ENCODE measurements around the gene DDTL. TPM values are rescaled to one million over a fixed set of nuclear protein-coding genes. Genes with fewer than 3 reads are reported as not detected.
"Not testable (repeated sequence)": the region's sequence is repeated elsewhere in the genome, so short reads cannot be mapped to it uniquely, and the experiment has no call there.

The DDTL gene
- total RNA-seq, 1 experiment from 2014 or later = not detected

- H3K4me1 ChIP-seq (ENCODE audit: control insufficient read depth, insufficient read depth, low read length); in situ Hi-C loops (cut with HindIII; ENCODE audit: low pct_unique_long_range_greater_than_20kb, low sequenced_read_pairs); DNase-seq (ENCODE audit: low read depth, low spot score); ATAC-seq; CTCF ChIA-PET; H3K4me3 ChIP-seq (ENCODE audit: low read depth in 2 of 2, low read length in 2 of 2); POLR2A ChIA-PET; H3K9me3 ChIP-seq (ENCODE audit: control insufficient read depth, insufficient read depth, low read depth, low read length); intact Hi-C loops (cut with micrococcal nuclease; ENCODE audit: unreplicated experiment); H3K27ac ChIP-seq (ENCODE audit: low read length); H3K27me3 ChIP-seq (ENCODE audit: control insufficient read depth, insufficient read depth, low read length); BruUV-seq (replicated peaks); H3K36me3 ChIP-seq (ENCODE audit: control insufficient read depth, insufficient read depth, low read length): not testable (repeated sequence)
These were observed 23.0 kb downstream of the DDTL start for GRCh38 chr22:23989583-23990244.

DNA sequence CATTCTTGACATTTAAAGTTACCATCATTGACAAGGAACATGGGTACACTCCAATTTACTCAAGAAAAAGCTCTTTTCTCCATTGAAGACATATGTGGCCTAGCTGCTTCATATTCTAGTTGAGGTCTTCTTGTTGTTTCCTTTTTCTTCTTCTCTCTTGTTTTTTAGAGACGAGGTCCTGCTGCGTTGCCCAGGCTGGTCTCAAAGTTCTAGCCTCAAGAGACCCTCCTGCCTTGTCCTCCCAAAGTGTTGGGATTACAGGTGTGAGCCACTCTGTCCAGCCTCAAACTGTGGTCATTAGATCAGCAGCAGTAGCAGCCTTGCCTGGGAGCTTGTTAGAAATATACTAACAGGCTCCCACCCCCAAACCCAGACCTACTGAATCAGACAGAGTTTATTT lies 26.4 kb downstream of the DDTL start:
- intact Hi-C loops (cut with micrococcal nuclease; ENCODE audit: unreplicated experiment); ATAC-seq; H3K36me3 ChIP-seq (ENCODE audit: control insufficient read depth, insufficient read depth, low read length); DNase-seq (ENCODE audit: low read depth, low spot score); H3K9me3 ChIP-seq (ENCODE audit: control insufficient read depth, insufficient read depth, low read depth, low read length); POLR2A ChIA-PET; BruUV-seq (replicated peaks); H3K27me3 ChIP-seq (ENCODE audit: control insufficient read depth, insufficient read depth, low read length); CTCF ChIA-PET; H3K4me1 ChIP-seq (ENCODE audit: control insufficient read depth, insufficient read depth, low read length); in situ Hi-C loops (cut with HindIII; ENCODE audit: low pct_unique_long_range_greater_than_20kb, low sequenced_read_pairs); H3K27ac ChIP-seq (ENCODE audit: low read length); H3K4me3 ChIP-seq (ENCODE audit: low read depth in 2 of 2, low read length in 2 of 2): not testable (repeated sequence)

DNA sequence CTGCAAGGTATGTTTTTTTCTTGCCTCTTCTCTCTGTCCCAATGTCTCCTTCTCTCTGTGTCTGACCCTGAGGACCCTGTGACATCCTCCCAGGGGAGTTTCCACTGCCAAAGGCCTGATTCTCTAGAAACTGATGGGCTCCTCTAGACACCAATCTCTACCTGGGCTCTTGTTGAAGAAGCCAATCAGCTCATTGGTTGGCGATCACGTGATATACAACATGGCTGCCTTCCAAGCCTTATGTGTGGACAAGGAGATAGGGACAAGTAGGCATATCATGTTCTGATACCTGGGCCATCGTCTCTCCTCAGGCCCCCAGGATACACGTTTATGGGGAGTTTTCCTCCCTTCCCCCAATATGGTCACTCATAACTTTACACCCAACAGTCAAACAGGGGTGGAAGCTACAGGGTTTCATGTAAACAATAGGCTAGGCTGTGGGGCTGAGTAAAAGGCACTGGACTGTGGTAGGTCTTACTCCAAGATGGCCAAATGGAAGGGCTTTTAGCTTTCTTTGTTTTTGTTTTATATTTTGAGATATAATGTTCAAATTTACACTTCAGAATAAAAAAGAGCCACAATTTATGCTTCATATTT lies 27.0 kb downstream of the DDTL start:
- H3K9me3 ChIP-seq (ENCODE audit: control insufficient read depth, insufficient read depth, low read depth, low read length); intact Hi-C loops (cut with micrococcal nuclease; ENCODE audit: unreplicated experiment); H3K27ac ChIP-seq (ENCODE audit: low read length); ATAC-seq; DNase-seq (ENCODE audit: low read depth, low spot score); in situ Hi-C loops (cut with HindIII; ENCODE audit: low pct_unique_long_range_greater_than_20kb, low sequenced_read_pairs); H3K36me3 ChIP-seq (ENCODE audit: control insufficient read depth, insufficient read depth, low read length); POLR2A ChIA-PET; BruUV-seq (replicated peaks); H3K27me3 ChIP-seq (ENCODE audit: control insufficient read depth, insufficient read depth, low read length); CTCF ChIA-PET; H3K4me1 ChIP-seq (ENCODE audit: control insufficient read depth, insufficient read depth, low read length); H3K4me3 ChIP-seq (ENCODE audit: low read depth in 2 of 2, low read length in 2 of 2): not testable (repeated sequence)

DNA sequence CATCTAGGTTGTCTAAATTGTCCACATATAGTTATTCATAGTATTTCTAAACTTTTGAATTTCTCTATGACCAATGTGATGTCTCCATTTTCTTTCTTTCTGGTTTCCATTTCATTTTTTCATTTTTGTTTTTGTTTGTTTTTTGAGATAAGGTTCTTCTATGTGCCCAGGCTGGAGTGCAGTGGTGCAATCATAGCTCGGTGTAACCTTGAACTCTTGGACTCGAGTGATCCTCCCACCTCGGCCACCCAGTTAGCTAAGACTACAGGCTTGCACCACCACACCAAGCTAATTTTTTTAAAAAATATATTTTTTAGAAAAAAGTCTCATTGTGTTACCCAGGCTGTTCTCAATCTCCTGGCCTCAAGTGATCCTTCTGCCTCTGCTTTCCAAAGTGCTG lies 30.4 kb downstream of the DDTL start:
- BruUV-seq (replicated peaks) = no TSS peak
- Histone ChIP-seq H3K27ac (ENCODE audit: low read length) (no peak overlapping the region), H3K4me3 (ENCODE audit: low read depth in 2 of 2, low read length in 2 of 2) (no peak overlapping the region), H3K4me1 (ENCODE audit: control insufficient read depth, insufficient read depth, low read length) (no peaks in the 10 kb centered on the region), H3K36me3 (ENCODE audit: control insufficient read depth, insufficient read depth, low read length) (no peaks in the 10 kb centered on the region), H3K9me3 (ENCODE audit: control insufficient read depth, insufficient read depth, low read depth, low read length) (no peaks in the 10 kb centered on the region), H3K27me3 (ENCODE audit: control insufficient read depth, insufficient read depth, low read length) (no peaks in the 10 kb centered on the region)
- DNase-seq (ENCODE audit: low read depth, low spot score) (no peak), ATAC-seq (no peak)
- ChIA-PET CTCF (no interaction called here), POLR2A (no interaction called here)
- intact Hi-C loops (cut with micrococcal nuclease; ENCODE audit: unreplicated experiment) (no loop called here), in situ Hi-C loops (cut with HindIII; ENCODE audit: low pct_unique_long_range_greater_than_20kb, low sequenced_read_pairs) (no loop called here)
- TF ChIP-seq SIN3A (IDR thresholded peaks at IDR 0.05; ENCODE audit: borderline replicate concordance, insufficient read depth, low read depth, low read length) (no peak), TCF7L2 (IDR thresholded peaks at IDR 0.05; ENCODE audit: low read depth, low read length) (no peak), REST (IDR thresholded peaks at IDR 0.05; ENCODE audit: insufficient read depth in 1 of 2, low read depth in 2 of 2, low read length in 1 of 2) (no peak), CTCF (IDR thresholded peaks at IDR 0.05) (no peak), POLR2AphosphoS5 (IDR thresholded peaks at IDR 0.05; ENCODE audit: low read depth, low read length) (no peak)

- BruUV-seq (replicated peaks); H3K4me1 ChIP-seq (ENCODE audit: control insufficient read depth, insufficient read depth, low read length); H3K36me3 ChIP-seq (ENCODE audit: control insufficient read depth, insufficient read depth, low read length); H3K27me3 ChIP-seq (ENCODE audit: control insufficient read depth, insufficient read depth, low read length); H3K27ac ChIP-seq (ENCODE audit: low read length); intact Hi-C loops (cut with micrococcal nuclease; ENCODE audit: unreplicated experiment); ATAC-seq; H3K9me3 ChIP-seq (ENCODE audit: control insufficient read depth, insufficient read depth, low read depth, low read length); DNase-seq (ENCODE audit: low read depth, low spot score); H3K4me3 ChIP-seq (ENCODE audit: low read depth in 2 of 2, low read length in 2 of 2); POLR2A ChIA-PET; in situ Hi-C loops (cut with HindIII; ENCODE audit: low pct_unique_long_range_greater_than_20kb, low sequenced_read_pairs); CTCF ChIA-PET: not testable (repeated sequence)
These were observed 33.1 kb downstream of the DDTL start for GRCh38 chr22:23999779-24000178.

Data from Panc1 (cell line).